Adipocyte (in vitro differentiated cells): ENCODE results near the gene SUSD3.
"Not testable (repeated sequence)": the region's sequence is repeated elsewhere in the genome, so short reads cannot be mapped to it uniquely, and the experiment has no call there.

Experiments
- DNase-seq: peaks from one replicate; pipeline ENCODE4 v3.0.0-alpha.2; 2015; ENCODE audit warnings: low read depth
- H3K27me3 ChIP-seq: replicated peaks from 2 replicates; pipeline ENCODE4 v1.7.0; 2013; ENCODE audit warnings: mild to moderate bottlenecking, low read length, moderate library complexity; ENCODE audit not compliant: control insufficient read depth, insufficient read depth
- H3K36me3 ChIP-seq: 2 replicates; pipeline ENCODE4 v1.7.0; 2013; ENCODE audit warnings: low read length, mild to moderate bottlenecking, moderate library complexity; ENCODE audit not compliant: control insufficient read depth, insufficient read depth, severe bottlenecking
- H3K4me1 ChIP-seq: 2 replicates; pipeline ENCODE4 v1.7.0; 2013; ENCODE audit warnings: mild to moderate bottlenecking, low read length, moderate library complexity; ENCODE audit not compliant: control insufficient read depth, insufficient read depth
- H3K4me3 ChIP-seq: 2 replicates; pipeline ENCODE4 v1.7.0; 2013; ENCODE audit warnings: mild to moderate bottlenecking, low read length, moderate library complexity
- H3K9ac ChIP-seq: 2 replicates; pipeline ENCODE4 v1.7.0; 2013; ENCODE audit warnings: mild to moderate bottlenecking, low read length, moderate library complexity
- H3K9me3 ChIP-seq: 2 replicates; pipeline ENCODE4 v1.7.0; 2013; ENCODE audit warnings: mild to moderate bottlenecking, low read length, moderate library complexity; ENCODE audit not compliant: control insufficient read depth

The SUSD3 gene

DNA sequence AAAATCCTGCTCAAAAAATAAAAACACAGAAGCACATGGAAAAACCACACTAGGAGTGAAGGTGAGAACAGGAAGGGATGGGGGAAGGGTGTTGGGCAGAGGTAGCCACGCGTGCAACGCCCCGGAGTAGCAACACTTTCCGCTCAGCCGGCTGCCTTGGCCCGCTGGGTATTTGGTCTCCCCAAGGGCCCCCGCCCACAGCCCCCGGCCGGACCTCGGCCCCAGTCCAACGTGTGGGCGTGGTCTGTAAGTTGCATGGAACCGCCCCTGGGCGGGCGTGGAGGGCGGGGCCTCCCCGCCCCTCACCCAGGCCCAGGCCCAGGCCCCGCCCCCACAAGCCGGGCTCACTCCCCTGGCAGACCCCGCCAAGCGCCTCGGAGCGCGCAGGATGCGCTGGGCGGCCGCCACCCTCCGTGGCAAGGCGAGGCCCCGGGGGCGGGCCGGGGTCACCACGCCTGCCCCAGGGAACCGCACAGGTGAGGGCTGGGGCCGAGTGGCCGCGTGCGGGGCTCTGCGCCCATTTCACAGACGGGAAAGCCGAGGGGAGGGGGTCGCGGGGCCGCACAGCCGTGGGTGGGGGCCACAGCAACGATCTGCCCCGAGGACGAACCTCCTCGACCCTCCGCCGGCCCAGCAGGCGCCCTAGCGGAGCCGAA, at the start of gene SUSD3:
Gene SUSD3, plus strand, starts transcription at position 347 of the 656 bp plus-strand sequence. Its CDS starts 42 bp downstream, at position 389.
- Histone ChIP-seq H3K9me3 (no peaks in the 10 kb centered on the region), H3K4me3 (peak within 1 kb of the TSS; percentile 33), H3K4me1 (peaks cover 14% of the 10 kb centered on the region), H3K9ac (no peak within 1 kb of the TSS), H3K36me3 (no peaks in the 10 kb centered on the region), H3K27me3 (peaks cover 4% of the 10 kb centered on the region)
- DNase-seq: no peak

DNA sequence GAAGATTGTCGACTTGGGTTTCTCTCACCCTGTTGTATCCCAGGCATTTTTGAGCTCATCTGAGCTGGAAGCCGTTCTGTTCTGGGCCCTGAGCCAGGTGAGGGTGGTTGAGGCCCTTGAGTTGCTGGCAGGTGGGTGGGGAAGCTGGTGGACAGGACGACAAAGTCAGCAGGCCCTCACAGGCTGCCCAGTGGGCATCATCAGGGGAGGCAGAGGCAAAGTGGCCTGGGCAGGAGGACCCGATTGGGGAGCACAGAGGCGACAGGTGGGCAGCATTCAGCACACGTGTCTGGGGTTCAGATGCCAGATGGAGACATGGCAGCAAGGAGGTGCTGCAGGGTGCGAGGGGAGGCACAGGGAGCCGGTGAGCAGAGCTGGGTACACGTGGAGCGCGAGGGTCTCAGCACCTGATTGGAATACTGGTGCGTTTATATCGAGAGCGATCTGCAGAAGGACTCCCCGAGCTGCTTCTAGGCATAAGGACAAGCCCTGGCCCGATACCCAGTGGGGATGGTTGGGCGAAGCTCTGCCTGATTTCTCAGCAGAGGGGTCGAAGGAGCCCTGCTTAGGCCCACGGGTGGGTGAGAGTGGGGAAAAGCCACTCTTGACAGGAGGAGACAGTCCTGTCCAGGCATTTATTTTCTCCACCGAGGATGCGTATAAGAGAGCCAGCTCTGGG, 49.0 kb upstream of the SUSD3 start:
- H3K27me3 ChIP-seq: peaks cover 41% of the 10 kb centered on the region
- no peaks in the 10 kb centered on the region for H3K9me3 ChIP-seq
- H3K4me3 ChIP-seq: no peak overlapping the region
- no peaks in the 10 kb centered on the region for H3K36me3 ChIP-seq
- H3K4me1 ChIP-seq: no peaks in the 10 kb centered on the region
- H3K9ac ChIP-seq: no peak overlapping the region
- no peak for DNase-seq

DNA sequence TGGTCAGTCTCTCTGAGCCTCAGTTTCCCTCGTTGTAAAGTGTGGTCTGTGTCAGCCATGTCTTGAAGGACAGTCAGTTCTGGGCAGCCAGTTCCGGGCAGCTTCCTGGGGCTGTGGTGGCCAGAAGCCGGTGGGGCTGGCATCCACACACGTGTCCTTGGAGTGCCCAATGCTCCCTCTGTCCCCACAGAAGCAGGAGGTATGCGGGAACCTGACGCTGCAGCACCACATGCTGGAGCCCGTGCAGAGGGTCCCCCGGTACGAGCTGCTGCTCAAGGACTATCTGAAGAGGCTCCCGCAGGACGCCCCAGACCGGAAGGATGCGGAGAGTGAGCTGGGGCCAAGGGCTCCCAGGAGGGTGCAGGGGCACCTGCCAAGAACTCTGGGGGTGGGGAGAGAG, 48.4 kb upstream of the SUSD3 start:
- Histone ChIP-seq H3K9ac (no peak overlapping the region), H3K4me1 (no peaks in the 10 kb centered on the region), H3K36me3 (no peaks in the 10 kb centered on the region), H3K9me3 (no peaks in the 10 kb centered on the region), H3K27me3 (peaks cover 40% of the 10 kb centered on the region), H3K4me3 (no peak overlapping the region)
- no peak for DNase-seq

DNA sequence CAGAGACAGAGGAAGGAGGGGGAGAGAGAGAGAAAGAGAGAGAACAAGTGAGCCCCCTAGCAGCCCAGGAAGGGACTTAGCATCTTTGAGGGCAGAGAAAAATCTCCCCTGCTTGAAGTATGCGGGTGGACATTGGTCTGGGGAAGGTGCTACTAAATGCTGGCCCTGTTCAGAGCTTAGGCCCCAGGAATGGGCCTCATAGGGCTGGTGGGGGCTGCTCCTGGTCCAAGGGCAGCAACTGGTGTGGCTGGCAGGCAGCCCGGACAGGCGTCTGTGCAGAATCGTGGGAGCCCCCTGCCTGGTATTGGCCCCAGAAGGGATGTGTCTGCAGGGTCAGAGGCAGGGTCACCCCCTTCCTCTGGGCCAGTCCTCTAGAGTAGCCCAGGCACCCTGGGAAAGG, 47.8 kb upstream of the SUSD3 start:
- Histone ChIP-seq H3K36me3 (no peaks in the 10 kb centered on the region), H3K4me3 (no peak overlapping the region), H3K4me1 (no peaks in the 10 kb centered on the region), H3K27me3 (peaks cover 36% of the 10 kb centered on the region), H3K9ac (no peak overlapping the region), H3K9me3 (no peaks in the 10 kb centered on the region)
- DNase-seq: no peak

DNA sequence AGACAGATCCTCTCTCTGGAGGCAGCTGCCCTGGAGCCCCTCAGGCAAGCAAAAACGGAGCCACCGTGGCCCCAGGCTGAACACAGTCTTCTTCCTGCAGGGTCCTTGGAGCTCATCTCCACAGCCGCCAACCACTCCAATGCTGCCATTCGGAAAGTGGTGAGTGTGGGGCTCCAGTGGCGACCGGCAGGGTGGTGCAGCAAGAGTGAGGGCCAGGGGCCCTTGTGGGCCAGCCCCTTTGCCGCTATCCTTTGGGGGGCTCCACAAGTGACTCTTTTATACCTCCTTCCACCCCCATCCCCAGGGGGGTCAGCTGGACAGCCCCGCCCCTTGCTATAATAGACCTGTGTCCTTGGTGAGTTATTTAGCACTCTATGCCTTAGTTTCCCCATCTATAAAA, 47.4 kb upstream of the SUSD3 start:
- H3K4me1 ChIP-seq: no peaks in the 10 kb centered on the region
- H3K36me3 ChIP-seq: no peaks in the 10 kb centered on the region
- H3K9me3 ChIP-seq: no peaks in the 10 kb centered on the region
- DNase-seq: no peak
- no peak overlapping the region for H3K9ac ChIP-seq
- H3K27me3 ChIP-seq: peaks cover 36% of the 10 kb centered on the region
- no peak overlapping the region for H3K4me3 ChIP-seq

DNA sequence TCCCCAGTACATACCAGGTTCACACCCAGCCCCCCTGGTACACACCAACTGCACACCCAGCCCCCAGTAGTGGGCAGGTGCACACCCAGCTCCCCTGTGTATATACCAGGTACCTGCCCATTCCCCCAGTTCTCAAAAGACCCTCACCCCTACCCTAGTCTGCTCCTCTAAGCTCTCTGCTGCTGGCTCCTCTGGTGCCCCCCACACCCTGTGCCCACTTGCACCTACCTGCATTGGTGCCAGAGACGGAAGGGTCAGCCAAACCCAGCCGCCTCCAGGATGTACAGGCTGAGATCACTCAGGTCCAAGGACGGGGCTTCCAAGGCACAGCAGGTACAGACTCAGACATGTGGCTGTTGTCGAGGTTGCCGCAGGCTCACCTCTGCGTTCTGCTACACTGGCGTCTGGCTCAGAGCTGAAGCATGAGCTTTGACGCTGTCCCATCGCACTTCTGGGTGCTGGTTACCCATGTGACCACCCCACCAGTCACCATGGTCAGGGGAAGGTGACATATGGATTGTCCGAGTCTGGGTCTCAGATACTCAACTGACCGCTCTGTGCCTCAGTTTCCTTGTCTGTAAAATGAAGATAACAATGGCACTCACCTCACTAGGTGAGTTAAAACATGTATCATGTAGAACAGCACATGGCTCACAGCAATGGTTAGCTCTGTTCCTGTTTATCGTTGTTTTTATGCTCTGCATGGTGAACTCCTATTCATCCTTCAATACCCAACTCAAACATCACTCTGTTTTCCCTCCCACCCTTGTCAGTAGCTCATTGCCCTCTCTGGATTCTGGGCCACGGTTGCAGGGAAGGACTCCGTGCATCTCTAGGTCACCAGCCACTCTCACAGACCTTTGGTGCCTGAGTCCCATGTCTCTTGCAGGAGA, 45.3 kb upstream of the SUSD3 start:
- no peaks in the 10 kb centered on the region for H3K4me1 ChIP-seq
- no peak for DNase-seq
- no peaks in the 10 kb centered on the region for H3K9me3 ChIP-seq
- H3K36me3 ChIP-seq: no peaks in the 10 kb centered on the region
- H3K4me3 ChIP-seq: no peak overlapping the region
- no peak overlapping the region for H3K9ac ChIP-seq
- H3K27me3 ChIP-seq: peaks cover 45% of the 10 kb centered on the region

DNA sequence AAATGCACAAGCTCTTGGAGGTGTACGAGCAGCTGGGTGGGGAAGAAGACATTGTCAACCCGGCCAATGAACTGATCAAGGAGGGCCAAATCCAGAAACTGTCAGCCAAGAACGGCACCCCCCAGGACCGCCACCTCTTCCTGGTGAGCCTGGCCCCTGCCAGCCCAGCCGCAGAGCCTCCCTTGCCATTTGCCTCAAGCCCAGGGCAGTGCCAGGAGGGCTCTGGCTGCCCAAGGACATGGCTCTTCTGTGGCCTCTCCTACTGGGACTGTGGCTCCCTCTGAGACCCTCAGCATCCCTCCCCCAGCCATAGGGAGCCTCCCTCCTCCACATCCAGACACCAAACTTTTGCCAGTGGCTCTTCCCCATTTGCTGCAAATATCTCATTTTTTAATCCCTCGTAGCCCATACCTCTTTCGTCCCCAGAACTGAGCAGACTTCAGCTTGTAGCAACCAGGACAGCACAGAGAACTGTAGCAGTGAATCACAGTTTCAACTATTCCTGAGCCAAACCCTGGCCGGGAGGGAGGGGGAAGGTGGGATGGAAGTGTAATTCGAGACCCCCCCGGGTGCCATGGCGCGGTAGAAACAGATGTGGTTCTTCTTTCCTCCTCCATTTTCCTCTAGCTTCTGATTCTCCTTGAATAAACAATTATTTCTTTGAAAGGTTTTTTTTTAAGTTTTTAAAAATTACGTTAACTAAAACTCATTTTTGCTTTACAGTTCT, 44.5 kb upstream of the SUSD3 start:
- peaks cover 46% of the 10 kb centered on the region for H3K27me3 ChIP-seq
- H3K4me3 ChIP-seq: no peak overlapping the region
- H3K4me1 ChIP-seq: no peaks in the 10 kb centered on the region
- H3K9ac ChIP-seq: no peak overlapping the region
- no peaks in the 10 kb centered on the region for H3K36me3 ChIP-seq
- no peaks in the 10 kb centered on the region for H3K9me3 ChIP-seq
- DNase-seq: no peak

DNA sequence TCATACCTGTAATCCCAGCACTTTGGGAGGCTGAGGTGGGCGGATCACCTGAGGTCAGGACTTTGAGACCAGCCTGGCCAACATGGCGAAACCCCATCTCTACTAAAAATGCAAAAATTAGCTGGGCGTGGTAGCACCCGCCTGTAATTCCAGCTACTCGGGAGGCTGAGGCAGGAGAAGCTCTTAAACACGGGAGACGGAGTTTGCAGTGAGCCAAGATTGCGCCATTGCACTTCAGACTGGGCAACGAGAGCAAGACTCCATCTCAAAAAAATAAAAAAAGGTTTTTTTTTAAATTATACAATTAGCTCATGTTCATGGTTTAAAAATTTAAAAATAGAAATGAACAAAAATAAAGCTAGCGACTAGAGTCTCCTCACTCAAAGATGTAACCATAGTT, 43.3 kb upstream of the SUSD3 start:
- H3K4me3 ChIP-seq, DNase-seq, H3K9me3 ChIP-seq, H3K36me3 ChIP-seq, H3K4me1 ChIP-seq, H3K9ac ChIP-seq: not testable (repeated sequence)
- peaks cover 43% of the 10 kb centered on the region for H3K27me3 ChIP-seq

DNA sequence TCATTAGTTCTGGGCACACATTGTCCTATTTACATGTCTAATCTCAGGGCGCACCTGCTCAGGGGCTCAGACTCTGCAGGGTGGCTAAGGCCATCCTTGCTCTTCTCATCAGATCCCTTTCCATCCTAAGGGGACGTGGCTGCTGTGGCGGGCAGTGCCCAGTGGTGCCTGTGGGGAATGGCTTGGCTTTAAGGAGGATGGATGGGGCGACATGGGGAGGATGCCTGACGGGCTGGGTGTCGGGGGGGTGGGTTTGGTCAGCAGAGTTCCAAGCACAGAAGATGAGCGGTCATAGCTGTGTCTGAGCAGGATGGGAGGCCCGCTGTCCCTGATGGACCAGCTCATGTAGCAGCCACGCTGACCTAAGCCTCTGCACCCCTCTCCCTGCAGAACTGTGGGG, 40.9 kb upstream of the SUSD3 start:
- Histone ChIP-seq H3K4me1 (no peaks in the 10 kb centered on the region), H3K9me3 (no peaks in the 10 kb centered on the region), H3K4me3 (no peak overlapping the region), H3K9ac (no peak overlapping the region), H3K36me3 (no peaks in the 10 kb centered on the region), H3K27me3 (peaks cover 42% of the 10 kb centered on the region)
- no peak for DNase-seq

DNA sequence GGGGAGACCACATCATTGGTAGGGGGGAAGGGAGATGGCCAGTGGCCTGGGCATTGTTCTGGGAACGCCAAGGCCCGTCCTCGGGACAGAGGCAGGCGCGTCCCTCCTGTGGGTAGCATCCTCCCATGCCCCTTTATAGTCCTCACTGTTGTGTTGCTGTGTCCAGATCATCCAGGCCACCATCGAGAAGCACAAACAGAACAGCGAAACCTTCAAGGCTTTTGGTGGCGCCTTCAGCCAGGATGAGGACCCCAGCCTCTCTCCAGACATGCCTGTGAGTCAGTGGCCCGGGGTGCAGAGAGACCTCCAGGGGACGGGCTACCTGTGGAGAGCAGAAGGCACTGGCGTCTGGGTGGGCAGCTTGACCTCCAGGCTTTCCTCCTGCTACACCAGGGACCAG, 38.4 kb upstream of the SUSD3 start:
- Histone ChIP-seq H3K9me3 (no peaks in the 10 kb centered on the region), H3K4me3 (no peak overlapping the region), H3K27me3 (peaks cover 32% of the 10 kb centered on the region), H3K4me1 (no peaks in the 10 kb centered on the region), H3K36me3 (no peaks in the 10 kb centered on the region), H3K9ac (no peak overlapping the region)
- no peak for DNase-seq
